Tibial nerve (tissue), 4 donors: ENCODE data around the gene CCDC91. TPM values are rescaled to one million over a fixed set of nuclear protein-coding genes. Genes with fewer than 3 reads are reported as not detected.

Source experiments
- DNase-seq, 2 donors: peaks; one replicate each; pipeline ENCODE4 v3.0.0-alpha.2; 2019; ENCODE audit warnings: low spot score in 2 of 2
- H3K27ac ChIP-seq, 4 donors: fragments of 200-600 bp; sonication (generic) in 3 of 4; one replicate each; pipeline ENCODE4 v1.5.1; 2017 to 2019; ENCODE audit warnings: mild to moderate bottlenecking in 1 of 4
- H3K27me3 ChIP-seq, 2 donors: fragments of 200-600 bp; sonication (generic) in 1 of 2; one replicate each; pipeline versions ENCODE4 v1.5.1 to v1.6.0; 2017 to 2019
- H3K36me3 ChIP-seq, 3 donors: fragments of 200-600 bp; sonication (generic); one replicate each; pipeline ENCODE4 v1.5.1; 2018 to 2019
- H3K4me1 ChIP-seq, 4 donors: fragments of 200-600 bp; sonication (generic) in 3 of 4; one replicate each; pipeline ENCODE4 v1.5.1; 2017 to 2019
- H3K4me3 ChIP-seq, 4 donors: fragments of 200-600 bp; sonication (generic) in 3 of 4; one replicate each; pipeline ENCODE4 v1.5.1; 2017 to 2019; ENCODE audit warnings: mild to moderate bottlenecking in 1 of 4, moderate library complexity in 1 of 4
- H3K9me3 ChIP-seq, 4 donors: fragments of 200-600 bp; sonication (generic) in 3 of 4; one replicate each; pipeline ENCODE4 v1.5.1; 2017 to 2019
- CTCF ChIP-seq, 5 experiments: fragments of 200-600 bp in 3 of 5; fragments of 450-650 bp in 2 of 5; sonication (generic) in 3 of 5; IDR thresholded peaks; one replicate each; pipeline ENCODE4 v1.5.1; 2016 to 2019; ENCODE audit warnings: antibody characterized with exemption in 5 of 5, mild to moderate bottlenecking in 3 of 5, moderate library complexity in 2 of 5
- EP300 ChIP-seq, 2 donors: sonication (generic); formaldehyde crosslinking; IDR thresholded peaks; one replicate each; pipeline ENCODE4 v1.6.1; 2017; ENCODE audit warnings: antibody characterized with exemption in 2 of 2, mild to moderate bottlenecking in 1 of 2
- POLR2A ChIP-seq, 2 donors: fragments of 450-650 bp; IDR thresholded peaks; one replicate each; pipeline ENCODE4 v1.6.1; 2017; ENCODE audit warnings: antibody characterized with exemption in 2 of 2, mild to moderate bottlenecking in 2 of 2, moderate library complexity in 2 of 2
- WGBS, 2 donors: methylation state at CpG; one replicate each; pipeline ENCODE4 v1.1.5; 2018; 5-methylcytosine and 5-hydroxymethylcytosine counted together
- total RNA-seq, 4 donors: library from RNA; depleted of rRNA; stranded (reverse); fragments of >200 nt; gene quantifications; one replicate each; pipeline ENCODE4 v1.1.0, GENCODE V29; 2016

Gene CCDC91
- total RNA-seq, 4 donors from 2014 or later: 39.0 to 76.5 (median 44.0) TPM

- TF ChIP-seq POLR2A (IDR thresholded peaks at IDR 0.05): no peak
- no peak for TF ChIP-seq CTCF (IDR thresholded peaks at IDR 0.05)
- TF ChIP-seq EP300 (IDR thresholded peaks at IDR 0.05): no peak
- Histone ChIP-seq H3K36me3 (peaks cover 0 to 18% (median 0%) of the 10 kb centered on the region in 3 donors), H3K4me1 (no peaks in the 10 kb centered on the region), H3K9me3 (peaks cover 0 to 34% (median 14%) of the 10 kb centered on the region in 4 donors), H3K27me3 (no peaks in the 10 kb centered on the region), H3K27ac (no peak overlapping the region), H3K4me3 (no peak overlapping the region)
- DNase-seq: no peak
- 81 to 88% methylated on average over 2 of the region's 2 CpGs for WGBS, 2 donors
Observed at GRCh38 chr12:28292699-28293098, 102.4 kb downstream of the CCDC91 start.

DNA sequence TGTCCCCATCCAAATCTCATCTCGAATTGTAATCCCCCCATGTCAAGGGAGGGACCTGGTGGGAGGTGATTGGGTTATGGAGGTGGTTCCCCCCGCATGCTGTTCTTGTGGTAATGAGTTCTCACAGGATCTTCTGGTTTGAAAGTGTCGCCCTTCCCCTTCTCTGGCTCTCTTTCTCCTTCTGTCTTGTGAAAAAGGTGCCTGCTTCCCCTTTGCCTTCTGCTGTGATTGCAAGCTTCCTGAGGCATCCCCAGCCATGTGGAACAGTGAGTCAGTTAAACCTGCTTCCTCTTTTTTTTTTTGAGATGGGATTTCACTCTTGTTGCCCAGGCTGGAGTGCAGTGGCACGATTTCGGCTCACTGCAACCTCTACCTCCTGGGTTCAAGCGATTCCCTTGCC, 104.0 kb downstream of the CCDC91 start:
- DNase-seq: no peak
- Histone ChIP-seq H3K27ac (no peak overlapping the region), H3K9me3 (peaks cover 0 to 25% (median 10%) of the 10 kb centered on the region in 4 donors), H3K36me3 (peaks cover 0 to 18% (median 0%) of the 10 kb centered on the region in 3 donors), H3K27me3 (no peaks in the 10 kb centered on the region), H3K4me1 (peaks cover 0 to 6% (median 0%) of the 10 kb centered on the region in 4 donors), H3K4me3 (no peak overlapping the region)
- 85 to 89% methylated on average over 6 of the region's 6 CpGs for WGBS, 2 donors
- no peak for TF ChIP-seq CTCF (IDR thresholded peaks at IDR 0.05)
- TF ChIP-seq POLR2A (IDR thresholded peaks at IDR 0.05): no peak
- TF ChIP-seq EP300 (IDR thresholded peaks at IDR 0.05): no peak

GRCh38 chr12:28296287-28296686, 106.0 kb downstream of the CCDC91 start:
- Histone ChIP-seq H3K27me3 (no peaks in the 10 kb centered on the region), H3K4me3 (no peak overlapping the region), H3K36me3 (peaks cover 0 to 16% (median 0%) of the 10 kb centered on the region in 3 donors), H3K4me1 (peaks cover 0 to 9% (median 0%) of the 10 kb centered on the region in 4 donors), H3K9me3 (peaks cover 0 to 5% (median 2%) of the 10 kb centered on the region in 4 donors), H3K27ac (no peak overlapping the region)
- DNase-seq: no peak
- TF ChIP-seq CTCF (IDR thresholded peaks at IDR 0.05) (no peak), POLR2A (IDR thresholded peaks at IDR 0.05) (no peak), EP300 (IDR thresholded peaks at IDR 0.05) (no peak)
- 96 to 98% methylated on average over 2 of the region's 2 CpGs for WGBS, 2 donors

GRCh38 chr12:28303192-28303591, 112.9 kb downstream of the CCDC91 start:
- no peak for DNase-seq
- Histone ChIP-seq H3K4me3 (no peak overlapping the region), H3K27ac (no peak overlapping the region), H3K9me3 (no peaks in the 10 kb centered on the region), H3K4me1 (peaks cover 0 to 9% (median 0%) of the 10 kb centered on the region in 4 donors), H3K36me3 (peaks cover 0 to 21% (median 0%) of the 10 kb centered on the region in 3 donors), H3K27me3 (no peaks in the 10 kb centered on the region)
- 97% methylated on average over 3 of the region's 3 CpGs for WGBS, 2 donors
- no peak for TF ChIP-seq CTCF (IDR thresholded peaks at IDR 0.05)
- TF ChIP-seq POLR2A (IDR thresholded peaks at IDR 0.05): no peak
- TF ChIP-seq EP300 (IDR thresholded peaks at IDR 0.05): no peak

DNA sequence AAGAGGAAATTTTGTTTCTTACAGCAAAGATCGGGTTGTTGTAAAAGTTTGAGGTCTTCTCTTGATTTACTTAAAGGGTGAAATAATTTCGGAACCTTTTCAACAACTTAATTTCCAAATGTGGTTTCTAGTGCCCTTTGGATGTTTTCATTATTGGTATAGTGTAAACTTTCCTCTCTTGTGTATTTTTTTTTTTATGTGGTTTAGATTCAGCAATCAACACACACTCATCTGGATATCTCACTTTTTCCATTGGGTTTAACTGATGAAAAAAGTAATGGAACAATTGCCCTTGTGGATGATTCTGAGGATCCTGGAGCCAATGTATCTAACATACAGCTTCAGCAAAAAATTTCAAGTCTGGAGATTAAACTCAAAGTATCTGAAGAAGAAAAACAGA, 116.3 kb downstream of the CCDC91 start:
- Histone ChIP-seq H3K36me3 (peaks cover 0 to 44% (median 0%) of the 10 kb centered on the region in 3 donors), H3K9me3 (no peaks in the 10 kb centered on the region), H3K4me3 (no peak overlapping the region), H3K27me3 (no peaks in the 10 kb centered on the region), H3K27ac (no peak overlapping the region), H3K4me1 (no peaks in the 10 kb centered on the region)
- TF ChIP-seq EP300 (IDR thresholded peaks at IDR 0.05) (no peak), CTCF (IDR thresholded peaks at IDR 0.05) (no peak), POLR2A (IDR thresholded peaks at IDR 0.05) (no peak)
- DNase-seq: no peak
- WGBS, 2 donors: 85 to 86% methylated on average over 2 of the region's 2 CpGs
